GM18858 (cell line): ENCODE measurements around the gene GRIN2A.

Experiments
- ATAC-seq: cut with Tn5 transposase; IDR thresholded peaks from one replicate; pipeline ENCODE4 v1.9.1; 2021; ENCODE audit not compliant: unreplicated experiment

The GRIN2A gene

GRCh38 chr16:9870962-9871361 is 311.3 kb downstream of the GRIN2A start:
- ATAC-seq, result no peak

DNA sequence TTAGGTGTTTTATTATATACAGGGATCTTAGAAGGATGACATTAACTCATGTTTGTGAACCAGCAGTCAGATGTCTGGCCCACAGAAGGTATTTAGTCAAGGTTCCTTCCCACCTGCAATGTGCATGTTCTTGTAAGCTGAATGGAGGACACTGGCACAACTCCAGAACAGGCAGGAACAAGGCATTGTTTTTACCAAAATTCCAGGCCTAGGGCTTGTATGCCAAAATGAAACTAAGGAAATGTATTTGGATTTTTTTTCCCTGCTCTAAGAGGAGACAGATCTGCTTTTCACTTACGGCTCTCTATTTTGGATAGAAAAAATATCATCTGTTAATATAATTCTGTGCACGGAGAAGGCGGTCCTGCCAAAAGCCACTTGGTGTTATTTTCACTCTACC is 312.5 kb downstream of the GRIN2A start:
- ATAC-seq, result no peak

DNA sequence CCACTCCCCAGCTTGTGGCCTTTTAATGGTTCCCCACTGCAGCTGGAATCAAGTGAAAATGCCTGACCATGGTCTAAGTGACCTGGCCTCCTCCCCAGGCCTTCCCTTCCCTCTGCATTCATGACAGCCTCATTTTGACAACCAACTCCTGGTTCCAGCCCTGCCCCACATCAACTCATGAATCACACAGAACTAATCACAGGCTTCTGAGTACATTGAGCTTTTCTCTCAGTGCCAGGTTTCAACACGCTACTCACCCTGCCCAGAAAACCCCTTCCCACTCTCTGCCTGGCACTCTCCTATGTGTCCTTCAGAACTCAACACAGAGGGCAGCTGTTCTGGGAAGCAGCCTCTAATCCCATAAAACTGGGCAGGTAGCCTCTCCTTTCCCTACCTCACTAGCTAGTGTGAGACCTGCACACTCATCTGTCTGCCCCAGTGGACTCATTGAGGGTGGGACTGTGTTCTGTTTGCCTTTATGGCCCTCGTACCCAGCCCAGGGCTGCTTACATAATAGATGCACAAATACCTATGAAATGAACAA is 313.6 kb downstream of the GRIN2A start:
- ATAC-seq, result no peak

GRCh38 chr16:9867176-9867575 is 315.1 kb downstream of the GRIN2A start:
- no peak for ATAC-seq

- no peak for ATAC-seq
Observed at GRCh38 chr16:9864461-9864860, 317.8 kb downstream of the GRIN2A start.

DNA sequence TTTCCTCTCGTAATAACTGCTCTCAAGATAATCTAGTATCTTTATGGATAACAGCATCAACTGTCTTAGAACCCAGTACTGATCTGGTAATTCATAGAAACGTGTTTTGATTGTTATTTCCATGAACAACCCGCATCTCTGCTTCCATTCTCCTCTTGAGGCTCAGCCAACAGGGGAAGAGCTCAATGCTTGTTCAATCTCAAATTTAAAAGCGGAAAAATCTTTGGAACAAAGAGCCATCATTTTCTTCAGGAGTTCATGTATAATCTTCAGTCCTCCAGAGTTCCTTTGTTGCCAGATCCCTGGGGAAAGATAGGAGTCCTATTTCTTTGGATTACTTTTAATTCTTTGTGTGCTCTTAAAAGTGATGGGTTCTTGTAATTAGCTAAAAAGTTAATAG is 319.9 kb downstream of the GRIN2A start:
- ATAC-seq, result no peak

DNA sequence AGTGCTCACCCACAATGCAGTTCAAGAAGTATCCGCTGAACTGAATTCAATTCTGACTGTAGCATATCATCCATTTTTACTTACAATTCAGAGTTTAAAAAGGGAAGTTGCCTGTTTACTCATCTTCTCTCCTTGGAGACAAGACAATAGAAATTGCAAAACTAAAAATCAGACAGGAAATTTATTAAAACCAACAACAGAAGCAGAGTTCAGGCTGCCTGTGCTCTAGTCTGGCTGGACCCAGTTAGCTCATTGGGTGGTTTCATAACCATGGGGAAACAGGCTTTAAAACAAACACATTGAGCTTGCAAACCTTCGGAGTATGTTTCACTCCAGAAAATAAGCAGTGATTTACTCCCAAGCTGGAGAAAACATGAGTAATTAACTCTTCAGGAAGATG is 321.4 kb downstream of the GRIN2A start:
- no peak for ATAC-seq

GRCh38 chr16:9859701-9860327 is 322.4 kb downstream of the GRIN2A start:
- no peak for ATAC-seq

DNA sequence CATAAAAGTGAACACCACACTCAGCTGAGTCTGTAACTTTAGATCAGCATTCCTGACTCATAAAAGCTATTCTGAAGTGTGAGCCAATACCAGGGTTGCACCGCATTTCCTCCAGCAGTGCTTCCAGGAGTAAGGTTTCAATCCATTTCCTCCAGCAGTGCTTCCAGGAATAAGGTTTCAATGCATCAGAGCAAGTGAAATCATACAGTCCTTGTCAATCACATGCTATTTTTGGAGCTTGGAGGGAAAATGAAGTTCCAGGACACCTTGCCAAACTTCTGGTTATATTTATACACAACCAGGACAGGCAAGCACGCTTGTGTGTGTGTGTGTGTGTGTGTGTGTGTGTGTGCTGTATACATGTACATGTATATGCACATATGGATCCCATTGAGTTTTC is 327.6 kb downstream of the GRIN2A start:
- ATAC-seq, result no peak

DNA sequence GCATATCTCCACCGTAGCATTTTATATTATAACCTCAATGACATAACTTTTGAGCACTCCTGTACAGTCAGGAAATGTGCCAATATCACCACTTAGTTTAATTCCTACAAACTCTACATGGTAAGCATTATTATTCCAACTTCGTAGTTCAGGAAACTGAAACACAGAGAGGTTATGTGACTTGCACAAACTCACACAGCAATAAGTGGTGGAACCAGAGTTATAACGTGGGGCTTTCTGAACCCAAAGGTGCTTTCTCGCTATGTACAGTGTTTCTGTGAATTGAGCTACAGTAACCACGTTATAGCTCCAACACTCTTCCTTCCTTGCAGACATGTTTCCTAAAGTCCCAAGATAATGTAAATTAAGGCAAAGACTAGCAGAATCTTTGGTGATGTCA is 330.2 kb downstream of the GRIN2A start:
- no peak for ATAC-seq

GRCh38 chr16:9850817-9851216 is 331.4 kb downstream of the GRIN2A start:
- no peak for ATAC-seq

- ATAC-seq, result no peak
Observed at GRCh38 chr16:9849697-9850245, 332.5 kb downstream of the GRIN2A start.

GRCh38 chr16:9847146-9847545 is 335.1 kb downstream of the GRIN2A start:
- no peak for ATAC-seq

DNA sequence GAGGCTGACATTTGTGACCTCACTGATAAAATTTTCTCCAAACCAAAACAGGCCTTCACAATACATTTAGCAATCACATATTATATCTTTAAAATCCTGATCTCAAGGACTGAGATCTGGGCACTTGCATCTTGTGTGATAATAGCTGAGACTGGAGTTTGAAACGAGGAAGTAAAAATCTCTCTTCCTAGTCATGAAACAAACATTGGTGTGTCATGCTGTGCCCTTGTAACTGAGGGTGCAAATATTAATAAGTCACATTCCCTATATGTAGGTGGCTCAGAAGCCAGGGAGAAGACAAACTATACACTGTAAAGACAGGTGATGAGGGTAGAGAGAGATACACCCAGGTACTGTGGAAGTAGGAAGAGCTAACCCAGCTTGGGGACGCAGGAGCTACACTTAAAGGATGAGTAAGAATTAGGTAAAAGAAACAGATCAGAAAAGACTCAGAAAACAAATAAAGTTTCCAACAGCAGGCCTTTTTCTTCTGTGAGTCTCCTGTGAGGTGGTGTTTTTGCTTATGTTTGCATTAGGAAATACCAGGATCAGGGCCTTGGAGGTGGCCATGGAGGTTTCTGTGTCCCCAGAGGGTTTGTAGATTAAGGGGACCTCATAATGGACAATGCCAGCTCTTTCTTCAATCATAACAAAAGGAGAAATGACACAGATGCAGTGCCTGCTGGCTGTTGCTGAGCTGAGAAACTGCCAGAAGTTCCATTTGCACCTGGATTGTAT is 335.7 kb downstream of the GRIN2A start:
- no peak for ATAC-seq

DNA sequence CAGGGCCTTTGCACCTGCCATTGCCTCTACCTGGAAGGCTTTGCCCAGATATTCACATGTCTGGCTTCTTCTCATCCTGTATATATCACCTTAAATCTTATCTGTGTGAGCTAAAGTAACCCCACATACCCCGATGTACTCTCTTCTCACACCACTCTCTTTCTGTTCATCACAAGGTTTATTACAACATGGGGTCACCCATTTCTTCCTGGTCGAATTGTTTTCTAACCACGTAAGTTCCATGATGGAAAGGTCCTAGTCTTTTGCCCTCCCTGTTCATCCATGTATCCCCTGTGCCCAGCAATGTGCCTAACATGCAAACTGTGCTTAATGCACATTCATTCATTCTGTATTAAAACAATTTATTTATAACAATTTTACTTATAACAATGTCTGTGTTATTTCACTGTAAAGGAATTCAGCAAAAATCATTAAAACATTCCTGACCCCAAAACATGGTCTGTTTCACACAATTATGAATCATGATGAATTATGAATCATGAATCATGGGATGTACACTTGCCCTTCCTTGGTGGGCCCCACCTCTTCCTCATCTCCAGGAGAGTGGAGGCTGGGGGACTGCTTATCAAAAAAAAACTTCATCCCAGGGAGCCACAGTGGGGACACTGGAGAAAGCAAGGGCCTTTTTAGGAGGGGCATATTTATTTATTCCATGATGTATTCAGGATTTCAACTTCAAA is 336.4 kb downstream of the GRIN2A start:
- ATAC-seq, result no peak

GRCh38 chr16:9844361-9844760 is 337.9 kb downstream of the GRIN2A start:
- no peak for ATAC-seq

GRCh38 chr16:9843424-9844018 is 338.7 kb downstream of the GRIN2A start:
- ATAC-seq, result no peak

DNA sequence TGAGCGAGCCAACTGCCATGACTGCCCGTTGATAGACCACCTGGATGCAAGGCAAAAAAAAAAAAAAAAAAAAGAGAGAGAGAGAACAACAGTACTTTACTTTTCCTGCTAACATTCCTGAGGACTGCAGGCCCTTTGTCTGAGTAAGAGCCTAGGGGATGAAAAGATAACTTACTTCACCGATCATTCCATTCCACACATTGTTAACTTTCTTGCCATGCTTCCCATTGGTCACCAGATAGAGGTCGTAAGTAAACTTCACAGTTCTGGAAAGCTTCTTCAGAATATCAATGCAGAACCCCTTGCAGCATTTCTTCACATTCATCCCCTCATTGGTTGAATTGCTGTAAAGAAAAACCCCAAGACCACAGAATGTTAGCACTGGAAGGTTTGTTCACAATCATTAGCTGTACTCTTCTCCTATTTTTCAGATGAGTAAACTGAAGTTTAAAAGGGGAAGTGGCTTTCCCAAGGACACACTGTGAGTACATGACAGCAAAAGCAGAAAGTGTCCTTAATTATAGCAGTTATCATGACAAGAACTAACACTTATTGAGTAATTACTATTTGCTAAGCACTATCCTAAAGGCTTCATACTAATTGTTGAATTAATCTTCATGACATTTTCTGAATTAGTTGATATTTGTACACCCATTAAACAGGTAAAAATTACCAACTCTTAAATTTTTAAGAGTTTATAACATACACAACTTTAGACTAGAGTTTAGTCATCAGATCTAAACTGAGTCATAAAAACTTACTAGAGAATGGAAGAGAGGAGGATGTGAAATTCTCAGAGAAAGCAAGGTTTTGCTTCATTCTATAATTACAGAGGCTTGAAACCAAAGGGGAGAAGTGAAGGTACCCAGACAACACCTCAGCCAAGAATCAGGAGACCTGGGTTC is 341.2 kb downstream of the GRIN2A start:
- ATAC-seq, result no peak

DNA sequence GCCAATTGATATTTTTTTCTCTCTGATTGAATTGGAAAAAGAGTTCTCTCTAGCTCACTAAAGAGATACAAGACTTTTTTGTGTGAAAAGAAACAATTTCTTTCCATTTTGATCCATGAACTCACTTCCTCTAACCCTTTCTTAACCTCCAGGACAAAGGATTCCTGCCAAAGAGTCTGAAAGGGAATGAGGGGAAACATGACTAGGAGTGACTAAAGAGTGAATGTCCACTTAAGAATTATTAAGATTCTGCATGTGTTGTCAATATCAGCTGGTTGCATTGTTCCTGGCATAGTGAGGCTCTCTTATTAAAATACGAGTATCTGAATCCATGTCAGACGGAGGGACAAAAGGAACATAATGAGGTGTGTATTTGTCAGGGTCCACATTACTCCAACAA is 344.7 kb downstream of the GRIN2A start:
- ATAC-seq, result no peak

- no peak for ATAC-seq
Observed at GRCh38 chr16:9836118-9836736, 346.0 kb downstream of the GRIN2A start.
